ENCODE data around the gene ARHGAP6. TPM values are rescaled to one million over a fixed set of nuclear protein-coding genes. Genes with fewer than 3 reads are reported as not detected.

Gene ARHGAP6
- total and polyA plus RNA-seq, 9 of the 15 experiments (the other 6 are each of a cell fraction or from before 2014, with no cell fraction given) = 12.5 to 63.6 (median 41.8) TPM

DNA sequence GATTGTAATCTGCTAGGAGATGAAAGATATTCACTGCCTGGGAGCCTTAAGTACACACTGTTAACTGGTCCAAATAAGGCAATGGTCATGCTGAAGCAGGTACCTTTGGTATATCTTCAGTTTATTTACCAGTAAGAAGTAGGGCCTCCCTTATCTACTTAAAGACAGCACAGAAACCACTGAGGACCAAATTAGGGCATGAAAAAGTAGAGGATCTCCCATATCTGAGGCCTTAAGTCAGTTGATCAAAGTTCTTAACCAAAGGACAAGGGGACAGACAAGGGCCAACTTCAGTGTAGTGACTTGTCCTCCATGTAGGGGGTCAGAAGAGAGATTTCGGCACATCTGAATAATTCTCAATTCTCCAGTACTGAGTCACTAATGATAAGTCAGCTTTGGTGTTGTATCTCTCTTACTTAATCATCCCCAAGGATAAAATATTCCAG lies 313.4 kb downstream of the ARHGAP6 start (continued):
- TF ChIP-seq IRF1 (CRISPR knock-in tag; IDR thresholded peaks at IDR 0.05; ENCODE audit: borderline replicate concordance) = no peak
- no peak for TF ChIP-seq ARID3A (IDR thresholded peaks at IDR 0.05; ENCODE audit: borderline replicate concordance, low read depth, low read length)
- no peak for TF ChIP-seq ZBTB9 (CRISPR knock-in tag; IDR thresholded peaks at IDR 0.05)
- peak; percentile 11; the same call in 1 of the 2 replicates for TF ChIP-seq TAL1 (IDR thresholded peaks at IDR 0.05)
- TF ChIP-seq MEF2A (IDR thresholded peaks at IDR 0.05; ENCODE audit: control insufficient read depth, low read depth, low read length) = no peak
- TF ChIP-seq, protein P1, sequence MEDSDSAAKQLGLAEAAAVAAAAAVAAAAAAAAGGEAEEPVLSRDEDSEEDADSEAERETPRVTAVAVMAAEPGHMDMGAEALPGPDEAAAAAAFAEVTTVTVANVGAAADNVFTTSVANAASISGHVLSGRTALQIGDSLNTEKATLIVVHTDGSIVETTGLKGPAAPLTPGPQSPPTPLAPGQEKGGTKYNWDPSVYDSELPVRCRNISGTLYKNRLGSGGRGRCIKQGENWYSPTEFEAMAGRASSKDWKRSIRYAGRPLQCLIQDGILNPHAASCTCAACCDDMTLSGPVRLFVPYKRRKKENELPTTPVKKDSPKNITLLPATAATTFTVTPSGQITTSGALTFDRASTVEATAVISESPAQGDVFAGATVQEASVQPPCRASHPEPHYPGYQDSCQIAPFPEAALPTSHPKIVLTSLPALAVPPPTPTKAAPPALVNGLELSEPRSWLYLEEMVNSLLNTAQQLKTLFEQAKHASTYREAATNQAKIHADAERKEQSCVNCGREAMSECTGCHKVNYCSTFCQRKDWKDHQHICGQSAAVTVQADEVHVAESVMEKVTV (CRISPR knock-in tag; IDR thresholded peaks at IDR 0.05) = no peak
- TF ChIP-seq MAZ (CRISPR knock-in tag; conservative IDR thresholded peaks at IDR 0.05 in 1 of 2, IDR thresholded peaks at IDR 0.05 in 1 of 2) = 0 out of 4 replicates have a peak, but pooled peaks of 1 of the 2 experiments have one; percentile 20
- TF ChIP-seq PCBP2 (IDR thresholded peaks at IDR 0.05; ENCODE audit: low read depth, low read length, poor library complexity, severe bottlenecking) = no peak
- no peak for TF ChIP-seq CBFB (CRISPR knock-in tag; IDR thresholded peaks at IDR 0.05)
- peak; percentile 81 for TF ChIP-seq CTBP1 (IDR thresholded peaks at IDR 0.05; ENCODE audit: borderline replicate concordance)
- TF ChIP-seq, protein P2, sequence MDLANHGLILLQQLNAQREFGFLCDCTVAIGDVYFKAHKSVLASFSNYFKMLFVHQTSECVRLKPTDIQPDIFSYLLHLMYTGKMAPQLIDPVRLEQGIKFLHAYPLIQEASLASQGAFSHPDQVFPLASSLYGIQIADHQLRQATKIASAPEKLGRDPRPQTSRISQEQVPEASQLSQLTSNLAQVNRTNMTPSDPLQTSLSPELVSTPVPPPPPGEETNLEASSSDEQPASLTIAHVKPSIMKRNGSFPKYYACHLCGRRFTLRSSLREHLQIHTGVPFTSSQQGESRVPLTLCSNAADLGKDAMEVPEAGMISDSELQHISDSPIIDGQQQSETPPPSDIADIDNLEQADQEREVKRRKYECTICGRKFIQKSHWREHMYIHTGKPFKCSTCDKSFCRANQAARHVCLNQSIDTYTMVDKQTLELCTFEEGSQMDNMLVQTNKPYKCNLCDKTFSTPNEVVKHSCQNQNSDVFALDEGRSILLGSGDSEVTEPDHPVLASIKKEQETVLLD (IDR thresholded peaks at IDR 0.05) = no peak
- 0 out of 2 replicates have a peak, but pooled peaks have one; percentile 30 for TF ChIP-seq GATAD2A (IDR thresholded peaks at IDR 0.05)
